Common myeloid progenitor, CD34-positive (primary cell): Measurements from ENCODE around the gene HELB.
A peak's percentile ranks its signal among the peaks of the same experiment; 100 is the strongest.

Experiments
- CTCF ChIA-PET: fragments of 350-600 bp; sonication (Branson Sonifier 250); formaldehyde crosslinking; loops from one replicate; lab custom pipeline; 2021; ENCODE audit warnings: antibody characterized with exemption; lab: Charles Lee
- POLR2A ChIA-PET: fragments of 350-600 bp; sonication (Branson Sonifier 250); formaldehyde crosslinking; loops from one replicate; lab custom pipeline; 2021; ENCODE audit warnings: antibody characterized with exemption; lab: Charles Lee
- DNase-seq, 3 donors: peaks; one replicate each; pipeline versions ENCODE4 v3.0.0 to v3.0.0-alpha.2; 2013
- H3K27ac ChIP-seq, 2 experiments: 1 replicate in 1 of 2; 2 replicates in 1 of 2; pipeline ENCODE4 v1.7.0; 2013; ENCODE audit warnings: inconsistent platforms in 2 of 2, low read length in 2 of 2, mild to moderate bottlenecking in 2 of 2, low read depth in 1 of 2, moderate library complexity in 1 of 2; ENCODE audit not compliant: severe bottlenecking in 2 of 2, insufficient read depth in 1 of 2, poor library complexity in 1 of 2
- H3K27me3 ChIP-seq, 5 experiments: replicated peaks in 2 of 5; 1 replicate in 3 of 5; 2 replicates in 2 of 5; pipeline versions ENCODE4 v1.6.1 to v1.7.0; 2013; ENCODE audit warnings: low read length in 4 of 5, mild to moderate bottlenecking in 2 of 5, moderate library complexity in 2 of 5, inconsistent platforms in 1 of 5; ENCODE audit not compliant: insufficient read depth in 5 of 5, control insufficient read depth in 4 of 5
- H3K36me3 ChIP-seq, 4 experiments: 1 replicate in 2 of 4; 2 replicates in 2 of 4; pipeline versions ENCODE4 v1.6.1 to v1.7.0; 2013; ENCODE audit warnings: low read length in 3 of 4, control low read depth in 1 of 4, mild to moderate bottlenecking in 1 of 4; ENCODE audit not compliant: control insufficient read depth in 4 of 4, insufficient read depth in 4 of 4
- H3K4me1 ChIP-seq, 4 experiments: 1 replicate in 3 of 4; 2 replicates in 1 of 4; pipeline versions ENCODE4 v1.6.1 to v1.7.1; 2013; ENCODE audit warnings: low read length in 3 of 4, mild to moderate bottlenecking in 3 of 4, control low read depth in 1 of 4, inconsistent platforms in 1 of 4, moderate library complexity in 1 of 4; ENCODE audit not compliant: control insufficient read depth in 4 of 4, insufficient read depth in 4 of 4; ENCODE audit errors: control extremely low read depth in 1 of 4
- H3K4me3 ChIP-seq, 7 experiments: 1 replicate in 4 of 7; 2 replicates in 3 of 7; pipeline versions ENCODE4 v1.5.1 to v1.7.0; 2013; ENCODE audit warnings: mild to moderate bottlenecking in 7 of 7, low read length in 6 of 7, moderate library complexity in 6 of 7, inconsistent platforms in 2 of 7, low read depth in 2 of 7, control low read depth in 1 of 7; ENCODE audit not compliant: insufficient read depth in 4 of 7, control insufficient read depth in 1 of 7; ENCODE audit errors: extremely low read depth in 1 of 7
- H3K9me3 ChIP-seq, 5 experiments: 1 replicate in 4 of 5; 2 replicates in 1 of 5; pipeline versions ENCODE4 v1.6.1 to v1.7.1; 2013; ENCODE audit warnings: low read length in 4 of 5, mild to moderate bottlenecking in 2 of 5, inconsistent platforms in 1 of 5, low read depth in 1 of 5, moderate library complexity in 1 of 5; ENCODE audit not compliant: control insufficient read depth in 4 of 5, insufficient read depth in 2 of 5; ENCODE audit errors: control extremely low read depth in 1 of 5
- WGBS: methylation state at CpG from one replicate; pipeline ENCODE4 v1.1.5; 2013; ENCODE audit not compliant: insufficient coverage; 5-methylcytosine and 5-hydroxymethylcytosine counted together

Gene HELB

GRCh38 chr12:66331814-66332213, 29.5 kb downstream of the HELB start:
- no peak overlapping the region for H3K4me3 ChIP-seq
- no peak for DNase-seq
- POLR2A ChIA-PET: no interaction called here
- H3K27ac ChIP-seq: peak overlapping the region in 1 of 2 experiments; percentile 9
- WGBS: no CpG with 5 or more reads among the region's 1 CpG
- CTCF ChIA-PET: no interaction called here
- no peaks in the 10 kb centered on the region for H3K4me1 ChIP-seq
- H3K27me3 ChIP-seq: no peaks in the 10 kb centered on the region
- H3K36me3 ChIP-seq: peaks cover 12 to 40% (median 18%) of the 10 kb centered on the region in 4 experiments
- H3K9me3 ChIP-seq: no peaks in the 10 kb centered on the region

GRCh38 chr12:66335746-66336145, 33.5 kb downstream of the HELB start:
- ChIA-PET CTCF (no interaction called here), POLR2A (no interaction called here)
- no peak for DNase-seq
- H3K36me3 ChIP-seq: peaks cover 22 to 69% (median 35%) of the 10 kb centered on the region in 4 experiments
- H3K4me1 ChIP-seq: no peaks in the 10 kb centered on the region
- H3K27ac ChIP-seq: no peak overlapping the region
- WGBS: no CpG with 5 or more reads among the region's 2 CpGs
- H3K4me3 ChIP-seq: no peak overlapping the region
- H3K27me3 ChIP-seq: no peaks in the 10 kb centered on the region
- H3K9me3 ChIP-seq: peaks cover 0 to 14% (median 6%) of the 10 kb centered on the region in 5 experiments

DNA sequence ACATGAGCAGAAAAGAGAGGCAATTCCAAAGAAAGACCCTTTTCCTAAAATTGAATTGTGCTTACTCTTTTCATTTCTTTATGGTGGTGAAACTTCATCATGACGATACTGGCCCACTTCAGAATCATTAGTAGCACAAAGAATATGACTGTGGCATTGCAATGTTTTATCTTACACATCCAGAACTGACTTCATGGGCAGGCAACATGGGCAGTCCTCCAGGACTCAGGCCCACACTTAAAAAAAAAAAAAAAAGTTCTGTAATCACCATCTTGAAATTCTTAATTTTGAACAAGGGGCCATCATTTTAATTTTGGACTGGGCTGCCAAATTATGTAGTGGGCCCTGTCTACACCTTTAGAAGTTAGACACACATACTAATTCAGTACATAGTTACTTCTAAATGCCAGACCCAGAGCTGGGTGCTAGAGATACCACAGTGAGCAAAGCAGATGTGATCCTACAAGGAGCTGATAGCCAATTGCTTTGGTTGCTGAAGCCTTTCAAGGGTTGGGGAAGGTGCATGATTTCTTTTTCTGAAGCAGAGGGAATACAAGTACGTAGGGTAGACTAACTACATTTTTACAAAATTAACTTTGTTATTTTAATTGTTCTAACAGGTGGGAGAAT, 35.2 kb downstream of the HELB start:
- DNase-seq: peak in 1 of 3 donors; percentile 2
- ChIA-PET CTCF (no interaction called here), POLR2A (no interaction called here)
- Histone ChIP-seq H3K4me1 (no peaks in the 10 kb centered on the region), H3K36me3 (peaks cover 21 to 68% (median 34%) of the 10 kb centered on the region in 4 experiments), H3K27me3 (no peaks in the 10 kb centered on the region), H3K4me3 (no peak overlapping the region), H3K27ac (no peak overlapping the region), H3K9me3 (peaks cover 1 to 29% (median 16%) of the 10 kb centered on the region in 5 experiments)
- WGBS: 100% methylated on average over 1 of the region's 2 CpGs

GRCh38 chr12:66340131-66340530, 37.8 kb downstream of the HELB start:
- H3K36me3 ChIP-seq: peaks cover 21 to 83% (median 36%) of the 10 kb centered on the region in 4 experiments
- peaks cover 1 to 47% (median 18%) of the 10 kb centered on the region in 5 experiments for H3K9me3 ChIP-seq
- ChIA-PET CTCF (no interaction called here), POLR2A (no interaction called here)
- H3K4me1 ChIP-seq: no peaks in the 10 kb centered on the region
- no peak overlapping the region for H3K4me3 ChIP-seq
- H3K27ac ChIP-seq: no peak overlapping the region
- no CpG with 5 or more reads among the region's 2 CpGs for WGBS
- DNase-seq: no peak
- H3K27me3 ChIP-seq: no peaks in the 10 kb centered on the region

DNA sequence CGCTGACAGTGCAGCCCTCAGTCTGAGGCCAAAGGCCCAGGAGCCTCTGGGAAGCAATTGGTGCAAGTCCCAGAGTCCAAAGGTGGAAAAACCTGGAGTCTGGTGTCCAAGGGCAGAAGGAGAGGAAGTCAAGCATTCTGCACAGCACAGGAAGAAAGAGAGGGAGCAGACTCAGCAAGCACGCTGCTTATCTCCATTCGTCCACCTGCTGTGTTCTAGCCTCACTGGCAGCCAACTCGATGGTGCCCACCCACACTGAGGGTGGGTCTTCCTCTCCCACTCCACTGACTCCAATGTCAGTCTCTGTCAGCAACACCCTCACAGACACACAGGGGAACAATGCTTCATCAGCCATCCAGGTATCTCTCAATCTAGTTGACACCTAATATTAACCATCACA, 38.8 kb downstream of the HELB start:
- Histone ChIP-seq H3K27ac (no peak overlapping the region), H3K4me3 (no peak overlapping the region), H3K36me3 (peaks cover 21 to 87% (median 37%) of the 10 kb centered on the region in 4 experiments), H3K4me1 (no peaks in the 10 kb centered on the region), H3K9me3 (peaks cover 1 to 48% (median 18%) of the 10 kb centered on the region in 5 experiments), H3K27me3 (no peaks in the 10 kb centered on the region)
- POLR2A ChIA-PET: no interaction called here
- DNase-seq: peak in 1 of 3 donors; percentile 11
- WGBS: 90% methylated on average over 4 of the region's 4 CpGs
- CTCF ChIA-PET: no interaction called here

DNA sequence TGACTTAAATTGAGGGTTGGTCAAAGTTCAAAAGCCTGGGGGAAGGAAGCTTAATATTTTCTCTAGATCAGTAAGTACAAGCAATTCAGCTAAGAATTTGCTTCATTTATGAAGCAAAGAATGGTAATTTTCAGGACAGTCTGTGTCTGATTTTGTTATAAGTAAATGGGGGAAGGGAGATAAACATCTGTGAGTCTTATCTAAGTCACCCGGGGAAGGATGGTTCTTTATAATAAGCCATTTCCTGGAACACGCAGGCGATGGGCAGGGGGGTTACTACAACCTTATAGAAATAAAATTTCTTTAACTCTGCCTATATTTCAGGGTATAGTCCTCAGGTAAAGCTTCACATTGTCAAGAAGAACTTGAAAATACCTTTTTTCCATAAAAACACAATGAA, 42.9 kb downstream of the HELB start:
- ChIA-PET CTCF (no interaction called here), POLR2A (no interaction called here)
- WGBS: no CpG with 5 or more reads among the region's 3 CpGs
- Histone ChIP-seq H3K27ac (no peak overlapping the region), H3K27me3 (no peaks in the 10 kb centered on the region), H3K4me3 (no peak overlapping the region), H3K36me3 (peaks cover 9 to 57% (median 20%) of the 10 kb centered on the region in 4 experiments), H3K4me1 (no peaks in the 10 kb centered on the region), H3K9me3 (peaks cover 1 to 40% (median 16%) of the 10 kb centered on the region in 5 experiments)
- peak in 1 of 3 donors; percentile 5 for DNase-seq

- WGBS: 100% methylated on average over 2 of the region's 2 CpGs
- Histone ChIP-seq H3K27me3 (no peaks in the 10 kb centered on the region), H3K36me3 (peaks cover 7 to 50% (median 16%) of the 10 kb centered on the region in 4 experiments), H3K4me1 (no peaks in the 10 kb centered on the region), H3K4me3 (no peak overlapping the region), H3K9me3 (peaks cover 1 to 33% (median 11%) of the 10 kb centered on the region in 5 experiments), H3K27ac (no peak overlapping the region)
- ChIA-PET POLR2A (no interaction called here), CTCF (no interaction called here)
- DNase-seq: peak; percentile 17 to 68 (median 31)
Observed at GRCh38 chr12:66345956-66346355, 43.7 kb downstream of the HELB start.
